SK-N-SH (cell line): ENCODE results near the gene SPATA3.

ENCODE experiments used
- FOSL2 ChIP-seq: IDR thresholded peaks from 2 replicates; pipeline ENCODE4 v1.4.0; 2012; ENCODE audit warnings: low read depth, mild to moderate bottlenecking, moderate library complexity, borderline replicate concordance
- GATA2 ChIP-seq: sonication (generic); formaldehyde crosslinking; IDR thresholded peaks from 2 replicates; pipeline ENCODE4 v1.5.0; 2020; ENCODE audit warnings: mild to moderate bottlenecking, missing genetic modification reagents
- POLR2AphosphoS5 ChIP-seq: IDR thresholded peaks from 2 replicates; pipeline ENCODE4 v1.6.1; 2012; ENCODE audit warnings: low read depth, low read length
- RFX5 ChIP-seq: IDR thresholded peaks from 2 replicates; pipeline ENCODE4 v1.6.1; 2012; ENCODE audit warnings: mild to moderate bottlenecking, improper control_type of control experiment, low read length
- SMC3 ChIP-seq: IDR thresholded peaks from 2 replicates; pipeline ENCODE4 v1.6.1; 2012; ENCODE audit warnings: low read depth, low read length, improper control_type of control experiment
- TCF12 ChIP-seq: IDR thresholded peaks from 2 replicates; pipeline ENCODE4 v1.4.0; 2012
- YY1 ChIP-seq: IDR thresholded peaks from 2 replicates; pipeline ENCODE4 v1.4.0; 2012; ENCODE audit warnings: low read depth, mild to moderate bottlenecking
- TF ChIP-seq, protein P1 (sequence below): fragments of 200-600 bp; sonication (generic); IDR thresholded peaks from 2 replicates; pipeline ENCODE4 v1.6.1; 2017; ENCODE audit warnings: antibody characterized with exemption, mild to moderate bottlenecking, moderate library complexity
- TF ChIP-seq, protein P2 (sequence below): IDR thresholded peaks from 2 replicates; pipeline ENCODE4 v1.4.0; 2012; ENCODE audit warnings: low read depth
- TF ChIP-seq, protein P3 (sequence below): IDR thresholded peaks from 2 replicates; pipeline ENCODE4; 2012

DNA sequence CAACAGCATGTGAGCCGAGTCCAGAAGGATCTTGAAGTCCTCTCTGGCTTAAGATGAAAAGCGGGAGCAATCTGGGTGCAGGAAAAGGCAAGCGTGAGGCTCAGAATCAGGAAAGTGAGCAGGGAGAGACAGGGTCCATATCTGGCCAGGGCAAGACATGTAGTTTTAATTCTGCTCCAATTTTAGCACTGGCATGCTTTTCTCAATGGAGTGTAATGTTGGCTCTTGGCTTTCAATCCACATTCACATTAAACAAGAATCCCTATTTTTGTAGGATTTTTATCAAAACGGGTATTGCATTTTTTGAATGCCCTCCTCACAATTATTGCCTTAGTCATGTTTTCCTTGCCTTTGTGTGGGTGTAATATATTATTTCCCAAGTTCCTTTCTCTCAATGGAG lies 6.0 kb downstream of the SPATA3 start:
- TF ChIP-seq, protein P1, sequence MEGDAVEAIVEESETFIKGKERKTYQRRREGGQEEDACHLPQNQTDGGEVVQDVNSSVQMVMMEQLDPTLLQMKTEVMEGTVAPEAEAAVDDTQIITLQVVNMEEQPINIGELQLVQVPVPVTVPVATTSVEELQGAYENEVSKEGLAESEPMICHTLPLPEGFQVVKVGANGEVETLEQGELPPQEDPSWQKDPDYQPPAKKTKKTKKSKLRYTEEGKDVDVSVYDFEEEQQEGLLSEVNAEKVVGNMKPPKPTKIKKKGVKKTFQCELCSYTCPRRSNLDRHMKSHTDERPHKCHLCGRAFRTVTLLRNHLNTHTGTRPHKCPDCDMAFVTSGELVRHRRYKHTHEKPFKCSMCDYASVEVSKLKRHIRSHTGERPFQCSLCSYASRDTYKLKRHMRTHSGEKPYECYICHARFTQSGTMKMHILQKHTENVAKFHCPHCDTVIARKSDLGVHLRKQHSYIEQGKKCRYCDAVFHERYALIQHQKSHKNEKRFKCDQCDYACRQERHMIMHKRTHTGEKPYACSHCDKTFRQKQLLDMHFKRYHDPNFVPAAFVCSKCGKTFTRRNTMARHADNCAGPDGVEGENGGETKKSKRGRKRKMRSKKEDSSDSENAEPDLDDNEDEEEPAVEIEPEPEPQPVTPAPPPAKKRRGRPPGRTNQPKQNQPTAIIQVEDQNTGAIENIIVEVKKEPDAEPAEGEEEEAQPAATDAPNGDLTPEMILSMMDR, result no peak
- TF ChIP-seq, protein P2, sequence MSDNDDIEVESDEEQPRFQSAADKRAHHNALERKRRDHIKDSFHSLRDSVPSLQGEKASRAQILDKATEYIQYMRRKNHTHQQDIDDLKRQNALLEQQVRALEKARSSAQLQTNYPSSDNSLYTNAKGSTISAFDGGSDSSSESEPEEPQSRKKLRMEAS, result no peak
- TF ChIP-seq SMC3 (no peak), POLR2AphosphoS5 (no peak), GATA2 (CRISPR knock-in tag) (no peak), FOSL2 (no peak), RFX5 (no peak), TCF12 (no peak), YY1 (no peak)
- TF ChIP-seq, protein P3, sequence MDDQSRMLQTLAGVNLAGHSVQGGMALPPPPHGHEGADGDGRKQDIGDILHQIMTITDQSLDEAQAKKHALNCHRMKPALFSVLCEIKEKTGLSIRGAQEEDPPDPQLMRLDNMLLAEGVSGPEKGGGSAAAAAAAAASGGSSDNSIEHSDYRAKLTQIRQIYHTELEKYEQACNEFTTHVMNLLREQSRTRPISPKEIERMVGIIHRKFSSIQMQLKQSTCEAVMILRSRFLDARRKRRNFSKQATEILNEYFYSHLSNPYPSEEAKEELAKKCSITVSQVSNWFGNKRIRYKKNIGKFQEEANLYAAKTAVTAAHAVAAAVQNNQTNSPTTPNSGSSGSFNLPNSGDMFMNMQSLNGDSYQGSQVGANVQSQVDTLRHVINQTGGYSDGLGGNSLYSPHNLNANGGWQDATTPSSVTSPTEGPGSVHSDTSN, result no peak
